ENCODE measurements around the gene PSMD1.
"Not testable (repeated sequence)": the region's sequence is repeated elsewhere in the genome, so short reads cannot be mapped to it uniquely, and the experiment has no call there.

Gene PSMD1

GRCh38 chr2:231017231-231017598, 39.5 kb upstream of the PSMD1 start:
- no peaks in the 10 kb centered on the region for H3K4me1 Mint-ChIP-seq
- no peaks in the 10 kb centered on the region for H3K36me3 Mint-ChIP-seq (ENCODE audit: low read depth)
- peaks cover 18% of the 10 kb centered on the region for H3K27me3 Mint-ChIP-seq (ENCODE audit: low read depth, poor library complexity)
- H3K27ac Mint-ChIP-seq = no peak overlapping the region
- no peak overlapping the region for H3K4me3 Mint-ChIP-seq
- no peak for TF ChIP-seq CTCF (IDR thresholded peaks at IDR 0.05)
- peaks cover 11% of the 10 kb centered on the region for H3K9me3 Mint-ChIP-seq
- no peak for DNase-seq

- H3K36me3 Mint-ChIP-seq (ENCODE audit: low read depth) = no peaks in the 10 kb centered on the region
- no peak for DNase-seq
- H3K4me3 Mint-ChIP-seq = no peak overlapping the region
- peaks cover 18% of the 10 kb centered on the region for H3K27me3 Mint-ChIP-seq (ENCODE audit: low read depth, poor library complexity)
- H3K4me1 Mint-ChIP-seq = no peaks in the 10 kb centered on the region
- TF ChIP-seq CTCF (IDR thresholded peaks at IDR 0.05) = no peak
- H3K27ac Mint-ChIP-seq = no peak overlapping the region
- peaks cover 11% of the 10 kb centered on the region for H3K9me3 Mint-ChIP-seq
These were observed 38.5 kb upstream of the PSMD1 start for GRCh38 chr2:231018184-231018583.

- H3K27ac Mint-ChIP-seq; H3K9me3 Mint-ChIP-seq; DNase-seq; H3K4me1 Mint-ChIP-seq; H3K4me3 Mint-ChIP-seq; H3K27me3 Mint-ChIP-seq (ENCODE audit: low read depth, poor library complexity); H3K36me3 Mint-ChIP-seq (ENCODE audit: low read depth): not testable (repeated sequence)
These were observed 31.6 kb upstream of the PSMD1 start for GRCh38 chr2:231025059-231025458.

- Mint-ChIP-seq H3K27me3 (ENCODE audit: low read depth, poor library complexity) (peaks cover 27% of the 10 kb centered on the region), H3K4me1 (peaks cover 6% of the 10 kb centered on the region), H3K9me3 (no peaks in the 10 kb centered on the region), H3K4me3 (no peak overlapping the region), H3K27ac (no peak overlapping the region), H3K36me3 (ENCODE audit: low read depth) (no peaks in the 10 kb centered on the region)
- DNase-seq = no peak
- TF ChIP-seq CTCF (IDR thresholded peaks at IDR 0.05) = no peak
These were observed 27.8 kb upstream of the PSMD1 start for GRCh38 chr2:231028889-231029288.

- peaks cover 11% of the 10 kb centered on the region for H3K4me1 Mint-ChIP-seq
- no peak for DNase-seq
- TF ChIP-seq CTCF (IDR thresholded peaks at IDR 0.05) = no peak
- H3K27ac Mint-ChIP-seq = no peak overlapping the region
- H3K4me3 Mint-ChIP-seq = no peak overlapping the region
- H3K27me3 Mint-ChIP-seq (ENCODE audit: low read depth, poor library complexity) = peaks cover 34% of the 10 kb centered on the region
- no peaks in the 10 kb centered on the region for H3K36me3 Mint-ChIP-seq (ENCODE audit: low read depth)
- no peaks in the 10 kb centered on the region for H3K9me3 Mint-ChIP-seq
These were observed 27.1 kb upstream of the PSMD1 start for GRCh38 chr2:231029563-231029962.

DNA sequence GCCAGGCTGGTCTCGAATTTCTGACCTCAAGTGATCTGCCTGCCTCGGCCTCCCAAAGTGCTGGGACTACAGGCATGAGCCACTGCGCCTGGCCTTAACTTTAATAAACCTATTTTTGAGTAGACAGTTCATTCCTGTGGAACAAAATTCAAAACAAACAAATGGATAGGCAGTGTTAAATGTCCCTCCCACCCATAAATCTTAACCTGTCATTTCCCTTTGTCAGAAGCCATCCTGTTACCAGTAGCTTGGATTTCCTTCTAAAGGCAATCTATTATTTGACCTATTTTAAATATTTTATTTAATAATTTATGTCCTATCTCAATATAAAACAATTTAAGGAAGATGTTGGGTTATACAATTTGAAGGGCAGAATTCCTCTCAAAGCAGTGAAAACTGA, 25.9 kb upstream of the PSMD1 start:
- Mint-ChIP-seq H3K36me3 (ENCODE audit: low read depth) (no peaks in the 10 kb centered on the region), H3K27me3 (ENCODE audit: low read depth, poor library complexity) (peaks cover 46% of the 10 kb centered on the region), H3K9me3 (no peaks in the 10 kb centered on the region), H3K4me1 (peaks cover 11% of the 10 kb centered on the region), H3K4me3 (no peak overlapping the region), H3K27ac (no peak overlapping the region)
- TF ChIP-seq CTCF (IDR thresholded peaks at IDR 0.05) = no peak
- DNase-seq = no peak

Measured in nephron progenitor cell (in vitro differentiated cells).